AG04450 (cell line): ENCODE results near the gene MAX. TPM values are rescaled to one million over a fixed set of nuclear protein-coding genes. Genes with fewer than 3 reads are reported as not detected.
A peak's percentile ranks its signal among the peaks of the same experiment; 100 is the strongest.

Experiments
- CTCF ChIA-PET: fragments of 300-600, 350-600 bp; formaldehyde crosslinking; extraction: SDS; loops from one replicate; lab custom pipeline; 2022; ENCODE audit warnings: antibody characterized with exemption, inconsistent platforms; lab: Charles Lee
- POLR2A ChIA-PET: fragments of 350-600 bp; formaldehyde crosslinking; extraction: SDS; loops from one replicate; lab custom pipeline; 2021; ENCODE audit warnings: antibody characterized with exemption, inconsistent platforms; lab: Yijun Ruan, JAX
- DNase-seq: peaks from one replicate; pipeline ENCODE4 v3.0.0-alpha.2; 2011; ENCODE audit warnings: low read depth, low spot score
- H3K27ac ChIP-seq: one replicate; pipeline ENCODE4 v1.5.1; 2012; ENCODE audit warnings: low read depth, low read length, control low read depth
- H3K27me3 ChIP-seq: one replicate; pipeline ENCODE4 v1.6.0; 2012; ENCODE audit warnings: low read length; ENCODE audit not compliant: control insufficient read depth, insufficient read depth
- H3K4me3 ChIP-seq: 2 replicates; pipeline ENCODE4 v1.5.1; 2011; ENCODE audit warnings: mild to moderate bottlenecking, low read depth, low read length, control low read depth
- H3K9me3 ChIP-seq: 2 replicates; pipeline ENCODE4 v1.5.1; 2012; ENCODE audit warnings: low read length; ENCODE audit not compliant: control insufficient read depth, insufficient read depth
- polyA plus RNA-seq: library from polyadenylated mRNA; depleted of rRNA; stranded (reverse); fragments of >200 nt; gene quantifications from 2 replicates; pipeline ENCODE4 v1.2.3, GENCODE V29; 2011
- TF ChIP-seq, protein P1 (sequence below): IDR thresholded peaks from 2 replicates; pipeline ENCODE4 v1.5.1; 2011; ENCODE audit warnings: low read depth, low read length, control low read depth, inconsistent platforms

MAX gene
- polyA plus RNA-seq, 1 experiment = 62.0 TPM

- no peaks in the 10 kb centered on the region for H3K27me3 ChIP-seq
- ChIA-PET POLR2A (no interaction called here), CTCF (no interaction called here)
- H3K27ac ChIP-seq = no peak overlapping the region
- H3K9me3 ChIP-seq = no peaks in the 10 kb centered on the region
- DNase-seq = no peak
- TF ChIP-seq, protein P1, sequence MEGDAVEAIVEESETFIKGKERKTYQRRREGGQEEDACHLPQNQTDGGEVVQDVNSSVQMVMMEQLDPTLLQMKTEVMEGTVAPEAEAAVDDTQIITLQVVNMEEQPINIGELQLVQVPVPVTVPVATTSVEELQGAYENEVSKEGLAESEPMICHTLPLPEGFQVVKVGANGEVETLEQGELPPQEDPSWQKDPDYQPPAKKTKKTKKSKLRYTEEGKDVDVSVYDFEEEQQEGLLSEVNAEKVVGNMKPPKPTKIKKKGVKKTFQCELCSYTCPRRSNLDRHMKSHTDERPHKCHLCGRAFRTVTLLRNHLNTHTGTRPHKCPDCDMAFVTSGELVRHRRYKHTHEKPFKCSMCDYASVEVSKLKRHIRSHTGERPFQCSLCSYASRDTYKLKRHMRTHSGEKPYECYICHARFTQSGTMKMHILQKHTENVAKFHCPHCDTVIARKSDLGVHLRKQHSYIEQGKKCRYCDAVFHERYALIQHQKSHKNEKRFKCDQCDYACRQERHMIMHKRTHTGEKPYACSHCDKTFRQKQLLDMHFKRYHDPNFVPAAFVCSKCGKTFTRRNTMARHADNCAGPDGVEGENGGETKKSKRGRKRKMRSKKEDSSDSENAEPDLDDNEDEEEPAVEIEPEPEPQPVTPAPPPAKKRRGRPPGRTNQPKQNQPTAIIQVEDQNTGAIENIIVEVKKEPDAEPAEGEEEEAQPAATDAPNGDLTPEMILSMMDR = no peak
- no peak overlapping the region for H3K4me3 ChIP-seq
Measured at GRCh38 chr14:65134651-65135579, 32.6 kb upstream of the MAX start.

- DNase-seq = no peak
- no peaks in the 10 kb centered on the region for H3K9me3 ChIP-seq
- TF ChIP-seq, protein P1 = no peak
- ChIA-PET POLR2A (no interaction called here), CTCF (no interaction called here)
- H3K27me3 ChIP-seq = no peaks in the 10 kb centered on the region
- no peak overlapping the region for H3K27ac ChIP-seq
- H3K4me3 ChIP-seq = no peak overlapping the region
Measured at GRCh38 chr14:65132855-65133254, 30.5 kb upstream of the MAX start.

- Histone ChIP-seq H3K9me3 (no peaks in the 10 kb centered on the region), H3K27ac (no peak overlapping the region), H3K4me3 (no peak overlapping the region), H3K27me3 (no peaks in the 10 kb centered on the region)
- TF ChIP-seq, protein P1 = no peak
- CTCF ChIA-PET = interaction anchor here (0.7 kb wide), 1 partner anchor 37 kb away, joined by 3 read pairs; no protein-coding TSS in a partner anchor
- peak; percentile 39 for DNase-seq
- POLR2A ChIA-PET = no interaction called here
Measured at GRCh38 chr14:65131301-65131701, 29.0 kb upstream of the MAX start.

DNA sequence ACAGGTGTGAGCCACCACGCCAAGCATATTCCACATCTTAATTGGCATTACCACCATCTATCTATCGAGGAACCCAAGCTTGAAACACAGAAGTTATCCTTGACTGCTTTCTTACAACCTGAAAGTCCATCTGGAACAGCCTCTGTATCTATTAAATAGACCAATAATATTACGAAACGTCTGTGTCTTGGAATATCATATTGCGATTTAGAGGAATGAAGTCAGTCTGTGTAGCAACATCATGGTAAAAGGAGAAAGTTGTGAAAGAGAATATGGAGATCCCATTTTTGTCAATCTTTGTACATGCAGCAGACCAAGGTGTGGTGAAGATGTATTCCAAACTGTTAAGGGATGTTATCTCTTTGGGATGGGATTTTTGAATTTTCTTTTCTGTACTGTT lies 25.8 kb upstream of the MAX start:
- TF ChIP-seq, protein P1 = no peak
- Histone ChIP-seq H3K27me3 (no peaks in the 10 kb centered on the region), H3K9me3 (no peaks in the 10 kb centered on the region), H3K4me3 (no peak overlapping the region), H3K27ac (no peak overlapping the region)
- POLR2A ChIA-PET = no interaction called here
- DNase-seq = no peak
- CTCF ChIA-PET = no interaction called here
